NCI-H2081 (cell line): ENCODE measurements around the gene LRRC37A2.
"Not testable (repeated sequence)": the region's sequence is repeated elsewhere in the genome, so short reads cannot be mapped to it uniquely, and the experiment has no call there.

Experiments used
- DNase-seq, 2 experiments: peaks; one replicate each; lab custom pipeline; 2025; lab: John Stamatoyannopoulos, UW

Gene LRRC37A2

DNA sequence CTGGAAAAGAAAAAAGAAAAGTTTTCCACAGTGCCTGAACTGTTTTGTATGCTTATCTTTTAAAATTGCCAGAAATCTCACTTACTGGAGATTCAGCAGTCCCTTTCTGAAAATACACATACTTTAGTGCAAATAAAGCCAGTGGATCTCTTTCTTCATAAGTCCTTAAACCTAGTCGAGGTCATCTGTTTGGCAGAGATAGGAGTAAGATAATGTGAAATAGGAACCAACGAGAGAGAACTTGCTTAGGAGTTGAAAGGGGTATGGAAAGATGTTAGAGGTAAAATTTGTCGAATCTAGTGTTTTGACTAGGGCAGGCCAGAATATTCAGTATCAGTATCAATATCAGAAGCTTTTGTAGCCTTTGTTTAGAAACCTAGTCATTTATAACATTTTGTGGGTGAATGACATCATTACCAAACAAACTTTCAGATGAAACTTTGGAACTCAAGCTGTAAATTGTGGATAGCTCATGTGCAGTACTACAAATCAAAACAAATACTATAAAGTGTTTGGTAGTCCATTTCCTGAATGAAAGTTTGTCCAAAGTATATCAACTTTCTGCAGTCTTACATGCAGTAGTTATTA lies 86.2 kb downstream of the LRRC37A2 start:
- not testable (repeated sequence) for DNase-seq

DNA sequence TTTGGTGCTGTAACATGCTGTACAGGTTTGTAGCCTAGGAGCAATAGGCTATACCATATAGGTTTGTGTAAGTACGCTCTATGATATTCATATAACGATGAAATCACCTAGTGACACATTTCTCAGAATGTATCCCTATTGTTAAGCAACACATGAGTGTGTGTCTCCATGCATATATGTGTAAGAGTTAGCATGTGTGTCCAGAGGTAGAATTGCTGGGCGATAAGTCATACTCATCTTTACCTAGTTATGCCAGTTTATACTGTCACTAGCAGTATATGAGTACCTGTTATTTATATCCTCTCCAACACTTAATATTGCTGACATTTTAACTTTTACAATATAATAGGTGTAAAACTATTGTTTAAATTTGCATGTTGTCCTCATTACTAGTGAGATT lies 88.5 kb downstream of the LRRC37A2 start:
- not testable (repeated sequence) for DNase-seq

DNA sequence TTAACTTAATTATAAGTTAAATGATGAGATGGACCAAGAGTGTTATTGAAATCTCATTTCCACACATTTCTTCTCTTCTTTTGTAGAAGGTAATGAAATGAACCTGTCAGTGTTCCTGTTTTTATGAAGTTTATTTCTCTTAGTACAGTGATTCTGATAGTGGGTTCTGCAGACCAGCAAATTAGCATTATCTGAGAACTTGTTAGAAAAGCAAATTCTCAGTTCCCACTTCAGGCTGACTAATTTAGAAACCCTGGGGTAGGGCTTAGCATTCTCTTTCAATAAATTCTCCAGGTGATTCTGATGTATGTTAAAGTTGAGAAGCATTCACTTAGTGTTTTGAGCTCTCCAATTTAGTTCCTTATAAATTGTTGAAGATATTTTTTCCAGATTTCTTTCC lies 90.9 kb downstream of the LRRC37A2 start:
- not testable (repeated sequence) for DNase-seq
